CD4-positive, alpha-beta T cell treated with Interleukin-15 for 4 hours (primary cell): ENCODE results near the gene HOOK2.
"Not testable (repeated sequence)": the region's sequence is repeated elsewhere in the genome, so short reads cannot be mapped to it uniquely, and the experiment has no call there.

Experiments used
- DNase-seq: peaks from one replicate; pipeline ENCODE4 v3.0.0-alpha.2; 2020; ENCODE audit warnings: low spot score

HOOK2 gene

DNA sequence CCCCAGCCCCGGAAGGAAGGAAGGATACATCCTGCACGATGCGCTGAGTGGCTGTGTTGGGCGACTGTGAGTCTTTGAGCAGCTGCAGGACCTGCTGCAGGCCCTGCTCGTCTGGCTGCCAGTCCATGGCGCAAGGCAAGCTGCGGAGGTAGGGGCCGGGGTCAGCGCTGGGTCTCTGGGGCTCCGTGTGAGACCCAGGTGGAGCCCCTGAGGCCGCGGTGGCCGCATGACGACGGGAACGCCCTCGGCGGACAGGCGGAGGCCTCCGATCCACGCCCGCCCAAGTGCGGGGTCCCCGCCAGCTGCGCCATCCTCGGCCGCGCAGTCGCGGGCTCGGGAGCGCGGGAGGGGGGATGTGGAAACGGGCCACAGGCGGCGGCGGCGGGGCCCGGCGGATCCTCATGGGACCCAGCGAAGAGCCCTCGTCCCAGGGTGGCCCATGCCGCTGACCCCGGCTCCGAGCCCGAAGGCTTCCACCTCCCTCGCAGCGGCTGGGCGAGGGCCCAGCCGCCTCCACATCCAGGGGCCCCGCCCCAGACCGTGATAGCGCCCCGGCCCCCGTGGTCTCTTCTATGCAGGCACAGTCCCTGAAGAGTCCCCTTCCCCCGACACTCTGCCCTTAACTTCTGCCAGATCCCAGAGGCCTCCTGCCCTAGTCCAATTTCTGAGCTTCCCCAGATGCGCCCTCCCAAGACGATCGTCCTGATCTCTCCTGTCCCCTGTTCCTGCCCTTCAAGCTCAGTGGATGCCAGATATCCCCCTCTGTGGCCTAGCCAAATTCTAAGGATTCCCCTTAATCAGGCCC, 54.3 kb downstream of the HOOK2 start:
- DNase-seq = no peak

DNA sequence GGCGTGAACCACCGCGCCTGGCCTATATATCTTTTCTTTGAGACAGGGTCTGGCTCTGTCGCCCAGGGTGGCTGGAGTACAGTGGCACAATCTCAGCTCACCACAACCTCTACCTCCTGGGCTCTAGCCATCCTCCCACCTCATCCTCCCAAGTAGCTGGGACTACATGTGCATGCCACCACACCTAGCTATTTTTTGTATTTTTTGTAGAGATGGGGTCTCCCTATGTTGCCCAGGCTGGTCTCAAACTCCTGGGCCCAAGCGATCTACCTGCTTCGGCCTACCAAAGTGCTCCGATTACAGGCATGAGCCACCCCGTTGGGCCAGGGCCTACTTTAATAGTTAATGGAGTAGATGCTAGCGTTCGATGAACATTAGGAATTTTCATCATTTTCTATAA, 55.1 kb downstream of the HOOK2 start:
- DNase-seq = no peak

DNA sequence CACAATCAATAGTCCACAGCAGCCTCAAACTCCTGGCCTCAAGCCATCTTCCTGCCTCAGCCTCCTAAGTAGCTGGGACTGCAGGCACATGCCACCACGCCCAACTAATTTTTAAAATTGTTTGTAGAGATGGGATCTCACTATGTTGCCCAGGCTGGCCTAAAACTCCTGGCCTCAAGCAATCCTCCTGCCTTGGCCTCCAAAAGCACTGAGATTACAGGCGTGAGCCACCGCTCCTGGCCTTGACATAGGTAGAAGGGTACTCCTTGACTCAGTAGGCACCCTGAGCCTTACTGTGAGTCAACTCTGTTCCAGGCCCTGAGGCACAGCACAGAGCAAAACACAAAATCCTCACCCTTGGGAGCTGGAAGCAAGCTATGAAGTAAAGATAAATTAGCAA, 59.4 kb downstream of the HOOK2 start:
- no peak for DNase-seq

DNA sequence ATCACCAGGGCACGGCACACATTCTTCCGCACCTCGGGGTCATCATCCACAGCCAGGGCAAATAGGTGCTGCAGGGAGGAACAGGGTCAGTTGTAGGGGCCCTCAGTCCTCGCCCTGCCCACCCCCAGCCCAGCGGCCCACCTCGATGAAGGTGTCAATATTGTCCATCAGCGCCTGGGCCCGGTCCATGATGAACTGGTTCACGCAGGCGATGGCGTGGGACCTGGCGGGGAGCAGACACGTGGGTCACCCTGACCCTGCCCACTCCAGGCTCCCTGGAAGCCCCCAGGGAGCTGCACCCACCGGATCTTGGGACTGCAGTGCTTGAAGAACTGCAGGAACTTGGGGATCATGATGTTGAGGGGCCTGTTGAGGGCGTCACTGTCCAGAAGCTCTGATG, 60.2 kb downstream of the HOOK2 start:
- DNase-seq = no peak

DNA sequence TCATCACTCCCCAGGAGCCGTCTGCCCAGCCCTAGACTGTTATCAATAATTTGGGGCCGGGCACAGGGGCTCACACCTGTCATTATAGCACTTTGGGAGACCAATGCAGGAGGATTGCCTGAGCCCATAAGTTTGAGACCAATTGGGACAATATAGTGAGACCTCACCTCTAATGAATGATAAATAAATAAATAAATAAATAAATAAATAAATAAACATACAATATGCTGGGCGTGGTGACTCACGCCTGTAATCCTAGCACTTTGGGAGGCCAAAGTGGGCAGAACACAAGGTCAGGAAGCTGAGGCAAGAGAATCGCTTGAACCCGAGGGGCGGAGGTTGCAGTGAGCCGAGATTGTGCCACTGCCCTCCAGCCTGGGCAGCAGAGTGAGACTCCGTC, 62.0 kb downstream of the HOOK2 start:
- DNase-seq = not testable (repeated sequence)
